ENCODE results near the gene SYT3.
A peak's percentile ranks its signal among the peaks of the same experiment; 100 is the strongest.

SYT3 gene
- 0 to 0.40 reads per million in 2 donors for total RNA-seq

GRCh38 chr19:50639121-50640112 lies at the start of gene SYT3:
Gene SYT3, minus strand, starts transcription at chr19:50639881. Its CDS starts 2,470 bp downstream, at chr19:50637411.
- DNase-seq = peak in 2 of 5 experiments; percentile 16

- DNase-seq = no peak
Measured at GRCh38 chr19:50688766-50689165, 49.1 kb upstream of the SYT3 start.

GRCh38 chr19:50686310-50687032 lies 46.8 kb upstream of the SYT3 start:
- DNase-seq = no peak

GRCh38 chr19:50679177-50680125 lies 39.8 kb upstream of the SYT3 start:
- DNase-seq = peak; percentile 37 to 81 (median 61)

- no peak for DNase-seq
Measured at GRCh38 chr19:50678323-50678722, 38.6 kb upstream of the SYT3 start.

- DNase-seq = no peak
Measured at GRCh38 chr19:50677636-50678035, 38.0 kb upstream of the SYT3 start.

GRCh38 chr19:50676625-50677197 lies 37.0 kb upstream of the SYT3 start:
- DNase-seq = no peak

- DNase-seq = no peak
Measured at GRCh38 chr19:50673118-50673517, 33.4 kb upstream of the SYT3 start.

- no peak for DNase-seq
Measured at GRCh38 chr19:50670102-50670380, 30.4 kb upstream of the SYT3 start.

- peak in 3 of 5 experiments; percentile 18 to 21 (median 19) for DNase-seq
Measured at GRCh38 chr19:50669302-50670101, 29.8 kb upstream of the SYT3 start.

GRCh38 chr19:50668879-50669278 lies 29.2 kb upstream of the SYT3 start:
- no peak for DNase-seq

- no peak for DNase-seq
Measured at GRCh38 chr19:50668416-50668815, 28.7 kb upstream of the SYT3 start.

GRCh38 chr19:50667759-50668231 lies 28.1 kb upstream of the SYT3 start:
- DNase-seq = no peak

GRCh38 chr19:50667177-50667758 lies 27.6 kb upstream of the SYT3 start:
- DNase-seq = no peak

GRCh38 chr19:50666346-50667176 lies 26.9 kb upstream of the SYT3 start:
- DNase-seq = no peak

- no peak for DNase-seq
Measured at GRCh38 chr19:50664204-50664603, 24.5 kb upstream of the SYT3 start.

GRCh38 chr19:50663482-50663790 lies 23.8 kb upstream of the SYT3 start:
- no peak for DNase-seq

- DNase-seq = no peak
Measured at GRCh38 chr19:50662651-50663481, 23.2 kb upstream of the SYT3 start.
